Inferior parietal cortex (tissue), 1 donor: Measurements from ENCODE around the gene PRLH.

Experiments used
- DNase-seq: peaks from one replicate; pipeline ENCODE4 v3.0.0-alpha.2; 2016; ENCODE audit errors: extremely low spot score

Gene PRLH

GRCh38 chr2:237566401-237567235, at the start of gene PRLH:
PRLH (plus strand) TSS chr2:237566574; CDS start chr2:237566574, 0 bp downstream.
- DNase-seq: no peak

GRCh38 chr2:237517163-237517562, 49.2 kb upstream of the PRLH start:
- no peak for DNase-seq

GRCh38 chr2:237517990-237518389, 48.4 kb upstream of the PRLH start:
- DNase-seq: no peak

- DNase-seq: no peak
Measured at GRCh38 chr2:237519506-237520245, 46.7 kb upstream of the PRLH start.

GRCh38 chr2:237520290-237520689, 46.1 kb upstream of the PRLH start:
- DNase-seq: no peak

GRCh38 chr2:237524631-237525030, 41.7 kb upstream of the PRLH start:
- DNase-seq: no peak

- DNase-seq: no peak
Measured at GRCh38 chr2:237525559-237526157, 40.7 kb upstream of the PRLH start.

GRCh38 chr2:237527233-237527632, 39.1 kb upstream of the PRLH start:
- no peak for DNase-seq

- DNase-seq: no peak
Measured at GRCh38 chr2:237527766-237528165, 38.6 kb upstream of the PRLH start.

- DNase-seq: no peak
Measured at GRCh38 chr2:237529452-237530402, 36.6 kb upstream of the PRLH start.

- no peak for DNase-seq
Measured at GRCh38 chr2:237530472-237531433, 35.6 kb upstream of the PRLH start.

GRCh38 chr2:237532160-237532559, 34.2 kb upstream of the PRLH start:
- DNase-seq: no peak

- no peak for DNase-seq
Measured at GRCh38 chr2:237533668-237534161, 32.7 kb upstream of the PRLH start.

GRCh38 chr2:237534380-237534779, 32.0 kb upstream of the PRLH start:
- DNase-seq: no peak

- DNase-seq: no peak
Measured at GRCh38 chr2:237535385-237536082, 30.8 kb upstream of the PRLH start.

- no peak for DNase-seq
Measured at GRCh38 chr2:237536083-237536415, 30.3 kb upstream of the PRLH start.

- DNase-seq: no peak
Measured at GRCh38 chr2:237536617-237537016, 29.8 kb upstream of the PRLH start.

GRCh38 chr2:237538001-237538720, 28.2 kb upstream of the PRLH start:
- DNase-seq: no peak

GRCh38 chr2:237538901-237539300, 27.5 kb upstream of the PRLH start:
- no peak for DNase-seq
